Prostate gland (tissue), 2 donors: ENCODE measurements around the gene ADAP2.

Experiments used
- CTCF ChIP-seq, 4 experiments: fragments of 200-600 bp in 2 of 4; fragments of 450-650 bp in 2 of 4; sonication (generic) in 2 of 4; IDR thresholded peaks; 1 replicate in 3 of 4; 2 replicates in 1 of 4; pipeline ENCODE4 v1.5.1; 2016 to 2019; ENCODE audit warnings: antibody characterized with exemption in 4 of 4, mild to moderate bottlenecking in 2 of 4, moderate library complexity in 2 of 4
- POLR2A ChIP-seq: fragments of 450-650 bp; IDR thresholded peaks from one replicate; pipeline ENCODE4 v1.6.1; 2016; ENCODE audit warnings: antibody characterized with exemption, mild to moderate bottlenecking
- POLR2AphosphoS5 ChIP-seq: sonication (generic); formaldehyde crosslinking; IDR thresholded peaks from one replicate; pipeline ENCODE4 v1.6.1; 2017; ENCODE audit warnings: antibody characterized with exemption

GRCh38 chr17:31003225-31003866 is 81.6 kb downstream of the ADAP2 start:
- TF ChIP-seq POLR2A, result no peak
- no peak for TF ChIP-seq POLR2AphosphoS5
- TF ChIP-seq CTCF (IDR thresholded peaks at IDR 0.05), result no peak
